Smooth muscle cell (in vitro differentiated cells): ENCODE data around the gene CCNF. TPM values are rescaled to one million over a fixed set of nuclear protein-coding genes. Genes with fewer than 3 reads are reported as not detected.

ENCODE experiments used
- DNase-seq: peaks from one replicate; lab custom pipeline; 2025; ENCODE audit not compliant: unreplicated experiment; lab: John Stamatoyannopoulos, UW
- H2AFZ ChIP-seq: fragments of 200-600 bp; sonication (generic); 2 replicates; pipeline ENCODE4 v1.6.0; 2016; ENCODE audit warnings: antibody characterized with exemption, low read depth, mild to moderate bottlenecking
- H3F3A ChIP-seq: fragments of 200-600 bp; sonication (generic); 2 replicates; pipeline ENCODE4 v1.6.0; 2017; ENCODE audit warnings: antibody characterized with exemption, low read depth
- H3K27ac ChIP-seq: fragments of 200-600 bp; sonication (generic); 2 replicates; pipeline ENCODE4 v1.5.1; 2016; ENCODE audit warnings: low read depth, mild to moderate bottlenecking
- H3K27me3 ChIP-seq: fragments of 200-600 bp; sonication (generic); 2 replicates; pipeline ENCODE4 v1.6.1; 2016; ENCODE audit warnings: low read depth, mild to moderate bottlenecking
- H3K36me3 ChIP-seq: fragments of 200-600 bp; sonication (generic); 2 replicates; pipeline ENCODE4 v1.5.1; 2016; ENCODE audit warnings: low read depth
- H3K4me1 ChIP-seq: fragments of 200-600 bp; sonication (generic); 2 replicates; pipeline ENCODE4 v1.5.1; 2016; ENCODE audit warnings: low read depth
- H3K4me2 ChIP-seq: fragments of 200-600 bp; sonication (generic); 2 replicates; pipeline ENCODE4 v1.6.0; 2016; ENCODE audit warnings: mild to moderate bottlenecking
- H3K4me3 ChIP-seq: fragments of 200-600 bp; sonication (generic); 2 replicates; pipeline ENCODE4 v1.5.1; 2016; ENCODE audit warnings: mild to moderate bottlenecking
- H3K79me2 ChIP-seq: fragments of 200-600 bp; sonication (generic); 2 replicates; pipeline ENCODE4 v1.6.0; 2016; ENCODE audit warnings: low read depth, mild to moderate bottlenecking
- H3K9ac ChIP-seq: fragments of 200-600 bp; sonication (generic); 2 replicates; pipeline ENCODE4 v1.6.0; 2016; ENCODE audit warnings: low read depth
- H3K9me3 ChIP-seq: fragments of 200-600 bp; sonication (generic); replicated peaks from 2 replicates; pipeline ENCODE4 v1.5.1; 2016; ENCODE audit warnings: low read depth
- H4K20me1 ChIP-seq: fragments of 200-600 bp; sonication (generic); 2 replicates; pipeline ENCODE4 v1.6.0; 2016; ENCODE audit warnings: low read depth
- WGBS: methylation state at CpG from one replicate; pipeline ENCODE4 v1.1.7; 2016; ENCODE audit warnings: low lambda C conversion rate; 5-methylcytosine and 5-hydroxymethylcytosine counted together
- polyA plus RNA-seq: library from polyadenylated mRNA; unstranded; fragments of >200 nt; fragmentation: Nextera tagmentation; extraction: Ambion mirVana; gene quantifications from 2 replicates; pipeline ENCODE4 v1.2.1, GENCODE V29; 2016
- total RNA-seq: library from RNA; depleted of rRNA; stranded (reverse); fragments of >200 nt; gene quantifications from 2 replicates; pipeline ENCODE4 v1.2.3, GENCODE V29; 2014
- TF ChIP-seq, protein P1 (sequence below): fragments of 200-600 bp; sonication (generic); IDR thresholded peaks from 2 replicates; pipeline ENCODE4 v1.5.1; 2017; ENCODE audit warnings: borderline replicate concordance, mild to moderate bottlenecking, antibody characterized with exemption; ENCODE audit not compliant: insufficient read depth, poor library complexity, severe bottlenecking

Gene CCNF
- total and polyA plus RNA-seq, 2 experiments from 2014 or later, result 3.6 to 12.8 TPM

DNA sequence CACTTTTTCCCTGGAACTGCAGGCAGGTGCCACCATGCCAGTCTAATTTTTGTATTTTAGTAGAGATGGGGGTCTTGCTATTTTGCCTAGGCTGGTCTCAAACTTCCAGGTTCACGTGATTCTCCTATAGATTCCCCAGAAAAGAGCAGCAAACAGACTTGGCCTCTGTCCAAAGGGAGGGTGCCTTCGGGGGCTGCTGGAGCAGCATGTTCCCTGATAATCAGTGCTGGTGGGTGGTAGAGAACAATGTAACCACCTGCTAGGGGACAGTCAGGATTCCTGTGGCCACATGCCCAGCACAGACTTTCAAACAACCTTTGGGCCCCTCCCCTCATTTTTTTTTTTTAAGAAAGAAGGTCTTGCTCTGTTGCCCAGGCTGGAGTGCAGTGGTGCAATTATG, 14.2 kb upstream of the CCNF start:
- Histone ChIP-seq H4K20me1 (no peaks in the 10 kb centered on the region), H3F3A (no peaks in the 10 kb centered on the region), H3K9ac (no peak overlapping the region), H3K79me2 (no peaks in the 10 kb centered on the region), H3K36me3 (no peaks in the 10 kb centered on the region), H3K4me3 (no peak overlapping the region), H3K9me3 (no peaks in the 10 kb centered on the region), H3K27me3 (peaks cover 20% of the 10 kb centered on the region), H3K4me1 (no peaks in the 10 kb centered on the region), H2AFZ (no peak overlapping the region), H3K27ac (no peak overlapping the region), H3K4me2 (no peak overlapping the region)
- 82% methylated on average over 2 of the region's 2 CpGs for WGBS
- TF ChIP-seq, protein P1, sequence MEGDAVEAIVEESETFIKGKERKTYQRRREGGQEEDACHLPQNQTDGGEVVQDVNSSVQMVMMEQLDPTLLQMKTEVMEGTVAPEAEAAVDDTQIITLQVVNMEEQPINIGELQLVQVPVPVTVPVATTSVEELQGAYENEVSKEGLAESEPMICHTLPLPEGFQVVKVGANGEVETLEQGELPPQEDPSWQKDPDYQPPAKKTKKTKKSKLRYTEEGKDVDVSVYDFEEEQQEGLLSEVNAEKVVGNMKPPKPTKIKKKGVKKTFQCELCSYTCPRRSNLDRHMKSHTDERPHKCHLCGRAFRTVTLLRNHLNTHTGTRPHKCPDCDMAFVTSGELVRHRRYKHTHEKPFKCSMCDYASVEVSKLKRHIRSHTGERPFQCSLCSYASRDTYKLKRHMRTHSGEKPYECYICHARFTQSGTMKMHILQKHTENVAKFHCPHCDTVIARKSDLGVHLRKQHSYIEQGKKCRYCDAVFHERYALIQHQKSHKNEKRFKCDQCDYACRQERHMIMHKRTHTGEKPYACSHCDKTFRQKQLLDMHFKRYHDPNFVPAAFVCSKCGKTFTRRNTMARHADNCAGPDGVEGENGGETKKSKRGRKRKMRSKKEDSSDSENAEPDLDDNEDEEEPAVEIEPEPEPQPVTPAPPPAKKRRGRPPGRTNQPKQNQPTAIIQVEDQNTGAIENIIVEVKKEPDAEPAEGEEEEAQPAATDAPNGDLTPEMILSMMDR, result no peak
- no peak for DNase-seq

DNA sequence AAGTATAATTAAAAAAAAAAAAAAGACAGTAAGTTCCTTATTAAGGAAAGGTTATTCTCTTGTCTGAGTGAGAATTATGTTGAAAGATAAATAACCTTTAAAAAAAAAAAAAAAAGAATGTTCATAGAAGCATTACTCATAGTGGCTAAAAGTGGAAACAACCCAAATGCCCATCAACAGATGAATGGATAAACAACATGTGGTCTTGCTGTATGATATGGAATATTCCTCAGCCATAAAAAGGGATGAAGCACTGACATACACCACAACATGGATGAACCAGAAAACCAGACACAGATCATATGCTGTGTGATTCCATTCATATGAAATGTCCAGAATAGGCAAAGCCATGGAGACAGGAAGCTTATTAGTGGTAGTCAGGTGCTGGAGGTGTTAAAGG, 9.2 kb upstream of the CCNF start:
- H3K9ac ChIP-seq, result no peak overlapping the region
- H3K9me3 ChIP-seq, result no peaks in the 10 kb centered on the region
- H3K27me3 ChIP-seq, result no peaks in the 10 kb centered on the region
- no peak overlapping the region for H3K4me2 ChIP-seq
- no peak overlapping the region for H3K27ac ChIP-seq
- no peaks in the 10 kb centered on the region for H4K20me1 ChIP-seq
- H3K79me2 ChIP-seq, result no peaks in the 10 kb centered on the region
- no peaks in the 10 kb centered on the region for H3K4me1 ChIP-seq
- H3K4me3 ChIP-seq, result no peak overlapping the region
- DNase-seq, result no peak
- no peaks in the 10 kb centered on the region for H3F3A ChIP-seq
- TF ChIP-seq, protein P1, result no peak
- no peak overlapping the region for H2AFZ ChIP-seq
- H3K36me3 ChIP-seq, result no peaks in the 10 kb centered on the region

DNA sequence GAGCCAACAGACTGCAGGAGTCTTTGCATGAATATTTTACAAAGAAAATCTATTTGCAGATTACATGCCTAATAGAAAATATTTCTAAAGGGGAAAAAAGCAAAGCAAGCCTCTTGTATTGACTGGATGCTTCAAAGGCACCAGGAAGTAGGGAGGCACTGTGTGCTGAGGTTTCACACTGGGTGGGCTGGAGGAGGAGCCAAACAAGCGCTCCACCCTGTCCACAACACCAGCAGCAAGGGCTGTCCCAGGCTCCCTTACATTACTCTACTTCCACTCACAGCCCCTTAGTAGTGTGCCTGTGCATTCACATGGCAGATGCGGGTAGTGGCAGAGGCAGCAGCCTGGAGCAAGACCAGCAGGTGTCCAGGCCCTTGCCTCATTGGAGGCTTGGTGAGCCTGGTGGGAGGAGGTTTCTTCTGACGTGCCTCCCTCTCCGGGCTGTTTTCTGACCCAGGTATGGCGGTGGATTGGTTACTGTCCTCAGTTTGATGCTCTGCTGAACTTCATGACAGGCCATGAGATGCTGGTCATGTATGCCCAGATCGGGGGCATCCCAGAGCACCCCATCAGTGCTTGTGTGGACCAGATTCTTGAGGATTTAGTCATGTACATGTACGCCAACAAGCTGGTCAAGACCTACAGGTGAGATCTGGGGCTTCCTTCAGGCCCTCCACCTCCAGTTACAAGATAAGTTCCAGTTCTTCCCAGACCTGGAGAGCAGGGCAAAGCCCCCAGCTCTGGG, 7.0 kb upstream of the CCNF start:
- H4K20me1 ChIP-seq, result no peaks in the 10 kb centered on the region
- H3K36me3 ChIP-seq, result no peaks in the 10 kb centered on the region
- TF ChIP-seq, protein P1, result no peak
- no peak for DNase-seq
- no peak overlapping the region for H3K9ac ChIP-seq
- no peaks in the 10 kb centered on the region for H3K79me2 ChIP-seq
- H3K9me3 ChIP-seq, result no peaks in the 10 kb centered on the region
- WGBS, result 88% methylated on average over 7 of the region's 7 CpGs
- no peaks in the 10 kb centered on the region for H3K27me3 ChIP-seq
- H3K4me1 ChIP-seq, result no peaks in the 10 kb centered on the region
- no peaks in the 10 kb centered on the region for H3F3A ChIP-seq
- H3K4me2 ChIP-seq, result no peak overlapping the region
- H3K27ac ChIP-seq, result no peak overlapping the region
- no peak overlapping the region for H3K4me3 ChIP-seq
- H2AFZ ChIP-seq, result no peak overlapping the region
